Renal cortical epithelial cell (primary cell): Measurements from ENCODE around the gene AGAP1. TPM values are rescaled to one million over a fixed set of nuclear protein-coding genes. Genes with fewer than 3 reads are reported as not detected.

Source experiments
- DNase-seq: peaks from one replicate; pipeline ENCODE4 v3.0.0-alpha.2; 2011; ENCODE audit warnings: low read depth
- total RNA-seq: library from RNA; depleted of rRNA; stranded (reverse); fragments of >200 nt; gene quantifications from 2 replicates; pipeline ENCODE4 v1.2.3, GENCODE V29; 2014

Gene AGAP1
- total RNA-seq, 1 donor from 2014 or later: 17.6 TPM

- no peak for DNase-seq
Observed at GRCh38 chr2:235999011-235999410, 505.2 kb downstream of the AGAP1 start.

DNA sequence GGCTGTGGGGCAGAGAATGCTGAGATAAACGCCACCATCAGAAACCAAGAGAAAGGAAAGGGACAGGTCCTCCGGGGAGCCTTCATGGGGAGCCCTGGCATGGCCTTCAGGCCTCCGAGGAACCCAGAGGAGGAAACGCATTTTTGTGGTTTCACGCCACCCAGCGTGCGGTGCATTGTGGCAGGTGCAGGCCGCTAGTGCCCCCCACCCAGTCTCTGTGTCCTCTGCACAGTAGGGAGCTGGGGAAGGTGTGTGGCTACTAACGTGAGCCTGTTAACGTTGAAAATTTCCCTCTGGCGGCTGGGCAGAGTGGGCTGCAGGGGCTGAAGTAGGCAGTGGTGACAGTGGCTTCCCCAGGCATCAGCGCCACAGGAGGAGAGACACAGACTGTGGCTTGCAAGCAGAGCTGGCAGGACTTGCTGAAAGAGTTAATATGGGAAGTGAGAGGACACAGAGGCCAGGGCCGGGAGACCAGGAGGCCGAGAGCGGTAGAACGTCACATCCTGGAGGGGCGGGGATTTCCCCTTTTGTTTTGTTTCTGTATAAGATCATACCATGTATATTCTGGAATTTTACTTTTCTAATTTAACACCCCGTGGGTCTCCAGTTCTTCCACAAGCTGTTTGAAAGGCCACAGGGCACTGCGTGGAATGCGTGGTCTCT, 507.5 kb downstream of the AGAP1 start:
- DNase-seq: no peak

DNA sequence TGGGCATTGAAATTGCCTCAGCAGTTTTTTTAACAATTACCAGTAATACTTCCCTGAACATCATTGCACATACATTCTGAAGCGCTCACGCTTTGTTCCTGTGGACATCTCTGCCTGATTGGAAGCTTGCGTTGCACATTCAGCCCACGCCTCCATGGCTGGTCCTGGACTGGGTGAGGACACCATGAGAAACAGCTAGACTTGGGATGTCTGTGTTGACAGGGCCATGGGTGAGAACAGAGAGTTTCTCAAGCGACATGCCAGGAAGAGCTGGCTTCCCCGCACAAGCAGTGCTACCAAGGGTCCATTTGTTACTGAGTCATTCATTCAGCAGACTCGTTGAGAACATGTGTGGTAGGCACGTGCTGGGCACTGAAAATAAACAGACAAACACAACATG, 508.0 kb downstream of the AGAP1 start:
- no peak for DNase-seq

DNA sequence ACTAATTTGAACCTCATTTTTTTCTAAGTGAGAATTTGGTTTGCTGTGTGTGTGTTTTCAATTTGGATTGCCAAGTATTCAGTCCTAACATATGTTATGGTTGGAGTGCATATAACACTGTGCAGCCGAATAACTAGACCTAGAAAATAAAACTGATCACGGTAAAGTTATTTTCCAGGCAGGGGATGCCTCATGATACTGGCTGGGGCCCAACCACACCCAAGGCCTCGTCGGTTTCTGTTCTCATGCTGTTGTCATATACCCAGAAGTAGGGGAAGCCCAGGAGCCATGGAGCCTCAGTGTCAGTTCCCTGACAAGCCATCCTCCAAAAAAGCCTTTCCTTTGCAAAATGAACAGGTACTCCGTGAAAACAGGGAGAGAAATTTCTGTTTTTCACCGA, 514.2 kb downstream of the AGAP1 start:
- DNase-seq: no peak

GRCh38 chr2:236008857-236009256, 515.0 kb downstream of the AGAP1 start:
- no peak for DNase-seq

GRCh38 chr2:236010920-236011685, 517.3 kb downstream of the AGAP1 start:
- DNase-seq: no peak

GRCh38 chr2:236012155-236012554, 518.3 kb downstream of the AGAP1 start:
- peak; percentile 81 for DNase-seq

- DNase-seq: no peak
Observed at GRCh38 chr2:236014408-236015131, 520.7 kb downstream of the AGAP1 start.

DNA sequence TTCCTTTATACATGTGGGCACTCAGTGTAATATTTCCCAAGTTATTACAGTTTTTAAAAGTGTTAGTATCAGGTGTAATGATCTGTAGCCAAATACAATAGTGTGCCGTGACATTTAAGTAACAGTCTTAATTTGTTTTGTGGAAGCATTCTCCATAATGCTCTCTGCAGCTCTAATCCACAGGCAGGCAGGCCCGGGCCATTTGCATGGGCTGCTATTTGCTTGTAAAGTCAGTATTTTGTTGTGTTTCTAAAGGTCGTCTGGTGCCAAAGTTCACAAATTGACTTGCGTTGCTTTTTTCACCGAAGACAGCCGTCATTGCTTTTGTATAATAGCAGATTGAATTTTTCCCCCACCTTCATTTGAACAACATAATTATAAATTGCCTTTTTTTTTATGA, 521.3 kb downstream of the AGAP1 start:
- DNase-seq: no peak

DNA sequence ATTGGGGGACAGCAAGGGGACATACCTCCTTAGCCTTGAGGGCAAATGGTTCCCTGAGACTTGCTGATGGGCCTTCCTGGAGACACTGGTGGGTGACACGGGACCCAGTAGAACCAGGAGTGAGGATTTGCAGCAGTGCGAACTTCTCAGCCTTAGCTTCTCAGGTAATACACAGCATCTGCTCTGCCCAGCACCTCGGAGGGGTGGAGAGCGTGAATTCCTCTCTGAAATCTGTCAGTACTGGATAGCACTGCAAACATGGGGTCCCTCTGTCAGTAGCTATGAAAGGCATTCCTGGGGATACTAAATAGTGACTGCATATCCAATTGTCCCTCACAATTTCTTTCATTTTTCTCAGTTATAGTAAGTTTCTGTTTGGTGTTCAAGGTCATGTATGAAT, 522.7 kb downstream of the AGAP1 start:
- DNase-seq: no peak

DNA sequence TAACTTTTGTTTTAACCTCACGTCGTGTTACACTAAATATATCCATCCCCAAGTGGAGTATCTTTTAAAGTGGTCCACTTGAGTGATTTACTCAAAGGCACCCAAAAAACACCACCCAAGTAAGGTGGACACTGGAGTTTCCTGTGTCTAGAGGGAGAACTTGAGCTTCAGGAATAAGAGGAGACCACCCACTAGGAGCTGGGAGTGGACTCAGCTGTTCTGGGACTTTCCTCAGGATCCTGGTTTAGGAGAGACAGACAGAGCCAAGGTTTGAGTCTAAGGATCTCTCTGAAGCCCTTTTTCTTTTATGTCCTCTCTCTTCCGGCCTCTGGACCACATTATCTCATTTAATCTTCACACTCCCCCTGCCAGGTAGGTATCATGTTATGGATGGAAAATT, 523.6 kb downstream of the AGAP1 start:
- no peak for DNase-seq

DNA sequence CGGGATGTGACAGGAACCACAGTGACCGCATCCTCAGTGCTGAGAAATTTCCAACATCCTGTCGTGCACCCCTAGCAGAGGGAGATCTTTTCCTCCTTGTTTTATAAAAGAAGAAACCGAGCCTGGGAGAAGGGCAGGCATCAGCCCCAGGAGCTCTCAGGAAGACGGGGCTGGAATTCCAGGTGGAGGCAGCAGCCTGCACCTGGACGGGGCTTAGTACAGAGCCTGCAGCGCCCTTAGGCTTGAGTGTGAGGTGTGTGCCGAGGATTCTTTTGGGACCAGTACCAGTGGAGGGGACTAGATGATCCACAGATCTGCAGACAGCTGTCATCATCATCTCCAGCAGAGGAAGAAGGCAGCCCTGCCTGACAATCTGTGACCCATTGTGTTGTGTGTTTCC, 525.6 kb downstream of the AGAP1 start:
- no peak for DNase-seq

- no peak for DNase-seq
Observed at GRCh38 chr2:236021499-236022057, 527.7 kb downstream of the AGAP1 start.

- DNase-seq: no peak
Observed at GRCh38 chr2:236022128-236022527, 528.3 kb downstream of the AGAP1 start.

DNA sequence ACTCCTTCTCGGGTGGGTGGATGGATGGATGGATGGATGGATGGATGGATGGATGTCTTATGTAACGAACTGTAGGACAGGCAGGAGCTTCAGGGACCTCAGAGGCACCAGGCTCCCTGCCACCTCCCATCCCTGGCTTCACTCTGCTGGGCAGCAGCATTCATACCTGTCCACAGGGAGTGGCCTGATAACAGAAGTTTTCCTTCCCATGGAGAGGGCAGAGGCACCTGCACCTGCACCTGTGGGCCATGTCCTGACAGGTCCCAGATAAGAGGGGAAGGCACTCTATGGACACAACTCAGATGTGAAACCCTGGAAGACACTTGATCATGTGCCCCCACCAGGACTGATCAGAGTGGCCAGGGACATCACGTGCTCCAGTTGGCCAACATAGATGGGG, 532.0 kb downstream of the AGAP1 start:
- no peak for DNase-seq

- DNase-seq: no peak
Observed at GRCh38 chr2:236026841-236027240, 533.0 kb downstream of the AGAP1 start.

- no peak for DNase-seq
Observed at GRCh38 chr2:236028066-236028465, 534.2 kb downstream of the AGAP1 start.

GRCh38 chr2:236033462-236033861, 539.6 kb downstream of the AGAP1 start:
- no peak for DNase-seq

DNA sequence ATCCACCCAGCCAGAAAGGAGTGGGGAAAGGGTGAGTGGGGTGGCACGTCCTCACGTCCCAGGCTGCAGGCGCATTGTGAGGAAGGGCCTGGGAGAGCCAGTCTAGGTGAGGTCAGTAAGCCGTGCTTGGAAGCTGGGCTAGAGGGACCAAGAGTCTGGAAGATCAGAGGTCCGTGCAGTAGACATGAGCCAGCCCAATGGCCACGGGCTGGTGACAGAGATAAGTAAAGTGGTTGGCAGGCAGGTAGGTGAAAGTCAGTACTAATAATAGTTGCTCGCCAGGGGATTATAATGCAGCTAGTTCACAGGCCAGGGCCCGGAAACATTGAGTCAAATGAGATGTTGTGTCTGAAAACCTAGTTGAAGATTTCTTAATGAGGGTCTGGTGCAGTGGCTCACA, 541.1 kb downstream of the AGAP1 start:
- DNase-seq: no peak

DNA sequence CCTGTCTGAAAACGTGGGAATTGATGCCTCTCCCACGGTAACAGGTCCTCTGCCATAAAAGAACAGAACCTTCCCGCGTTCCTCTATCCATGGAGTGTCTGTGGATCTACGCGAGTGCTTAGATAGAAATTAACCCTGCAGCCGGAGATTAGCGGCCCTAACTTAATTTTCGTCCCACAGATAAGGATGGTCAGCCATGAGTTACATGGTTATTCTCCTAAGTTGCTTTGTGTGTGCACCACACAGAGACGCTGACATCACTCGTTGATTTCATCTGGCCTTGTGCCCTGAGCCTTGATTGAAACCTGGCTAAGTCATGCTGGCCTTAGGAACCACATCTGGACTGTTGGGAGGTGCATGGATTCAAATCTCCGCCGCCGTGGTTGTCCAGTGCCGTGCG, 542.2 kb downstream of the AGAP1 start:
- no peak for DNase-seq

- no peak for DNase-seq
Observed at GRCh38 chr2:236038096-236038495, 544.3 kb downstream of the AGAP1 start.

- DNase-seq: peak; percentile 58
Observed at GRCh38 chr2:236040600-236041328, 546.9 kb downstream of the AGAP1 start.
